ENCODE measurements around the gene TRMT2B. TPM values are rescaled to one million over a fixed set of nuclear protein-coding genes. Genes with fewer than 3 reads are reported as not detected.

Gene TRMT2B
- polyA plus RNA-seq, 3 donors = 10.5 to 13.3 (median 13.0) TPM

DNA sequence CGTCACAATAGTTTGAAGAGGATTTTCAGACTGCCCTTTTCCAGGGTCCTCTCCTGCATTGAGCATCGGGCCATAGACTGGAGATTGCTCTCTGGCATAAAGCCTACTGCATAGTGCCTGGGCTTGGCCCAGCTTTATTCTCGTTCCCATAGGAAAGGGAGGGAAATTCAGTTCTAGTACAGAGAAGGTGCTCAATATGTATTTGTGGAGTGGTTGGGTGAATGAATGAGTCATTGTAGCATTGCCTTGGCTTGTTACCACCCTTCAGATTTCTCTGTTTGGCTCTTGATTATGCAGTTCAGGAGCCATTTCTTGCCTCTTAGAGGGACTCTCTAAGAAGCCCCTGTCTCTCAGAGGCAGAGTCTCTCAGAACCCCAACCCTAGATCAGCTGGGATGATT, 29.3 kb upstream of the TRMT2B start:
- Mint-ChIP-seq H3K4me3 (no peak overlapping the region), H3K27me3 (ENCODE audit: low read depth in 3 of 3) (peaks cover 9 to 24% (median 23%) of the 10 kb centered on the region in 3 donors), H3K36me3 (no peaks in the 10 kb centered on the region), H3K9me3 (peaks cover 0 to 3% (median 0%) of the 10 kb centered on the region in 7 donors), H3K4me1 (peaks cover 6% of the 10 kb centered on the region), H3K27ac (no peak overlapping the region)
- DNase-seq = no peak
- Histone ChIP-seq H4K20me1 (ENCODE audit: insufficient read depth, low read length) (no peaks in the 10 kb centered on the region), H2AFZ (ENCODE audit: insufficient read depth, low read depth, low read length, poor library complexity, severe bottlenecking) (no peak overlapping the region), H3K9ac (ENCODE audit: insufficient read depth, low read length, poor library complexity, severe bottlenecking) (no peak overlapping the region), H3K36me3 (replicated peaks in 1 of 2; ENCODE audit: control insufficient read depth in 1 of 2, insufficient read depth in 2 of 2, low read length in 2 of 2) (no peaks in the 10 kb centered on the region), H3K79me2 (ENCODE audit: insufficient read depth, low read length) (no peaks in the 10 kb centered on the region), H3K9me3 (replicated peaks in 1 of 2; ENCODE audit: control insufficient read depth in 1 of 2, insufficient read depth in 1 of 2, low read length in 2 of 2) (no peaks in the 10 kb centered on the region), H3K4me1 (ENCODE audit: control insufficient read depth in 1 of 2, insufficient read depth in 2 of 2, low read length in 2 of 2) (no peaks in the 10 kb centered on the region), H3K27me3 (ENCODE audit: control insufficient read depth in 2 of 2, insufficient read depth in 2 of 2, low read length in 2 of 2) (peaks cover 4 to 23% of the 10 kb centered on the region in 2 donors), H3K4me2 (replicated peaks; ENCODE audit: extremely low read depth, low read length, poor library complexity, severe bottlenecking) (no peak overlapping the region), H3K4me3 (replicated peaks in 1 of 3; ENCODE audit: low read depth in 2 of 3, low read length in 3 of 3) (no peak overlapping the region), H3K27ac (ENCODE audit: low read depth in 1 of 2, low read length in 2 of 2) (no peak overlapping the region)
- TF ChIP-seq, protein P1, sequence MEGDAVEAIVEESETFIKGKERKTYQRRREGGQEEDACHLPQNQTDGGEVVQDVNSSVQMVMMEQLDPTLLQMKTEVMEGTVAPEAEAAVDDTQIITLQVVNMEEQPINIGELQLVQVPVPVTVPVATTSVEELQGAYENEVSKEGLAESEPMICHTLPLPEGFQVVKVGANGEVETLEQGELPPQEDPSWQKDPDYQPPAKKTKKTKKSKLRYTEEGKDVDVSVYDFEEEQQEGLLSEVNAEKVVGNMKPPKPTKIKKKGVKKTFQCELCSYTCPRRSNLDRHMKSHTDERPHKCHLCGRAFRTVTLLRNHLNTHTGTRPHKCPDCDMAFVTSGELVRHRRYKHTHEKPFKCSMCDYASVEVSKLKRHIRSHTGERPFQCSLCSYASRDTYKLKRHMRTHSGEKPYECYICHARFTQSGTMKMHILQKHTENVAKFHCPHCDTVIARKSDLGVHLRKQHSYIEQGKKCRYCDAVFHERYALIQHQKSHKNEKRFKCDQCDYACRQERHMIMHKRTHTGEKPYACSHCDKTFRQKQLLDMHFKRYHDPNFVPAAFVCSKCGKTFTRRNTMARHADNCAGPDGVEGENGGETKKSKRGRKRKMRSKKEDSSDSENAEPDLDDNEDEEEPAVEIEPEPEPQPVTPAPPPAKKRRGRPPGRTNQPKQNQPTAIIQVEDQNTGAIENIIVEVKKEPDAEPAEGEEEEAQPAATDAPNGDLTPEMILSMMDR (IDR thresholded peaks at IDR 0.05) = no peak
- no CpG with 5 or more reads among the region's 3 CpGs for WGBS (ENCODE audit: insufficient coverage)
- intact Hi-C loops (cut with micrococcal nuclease) = no loop called here

DNA sequence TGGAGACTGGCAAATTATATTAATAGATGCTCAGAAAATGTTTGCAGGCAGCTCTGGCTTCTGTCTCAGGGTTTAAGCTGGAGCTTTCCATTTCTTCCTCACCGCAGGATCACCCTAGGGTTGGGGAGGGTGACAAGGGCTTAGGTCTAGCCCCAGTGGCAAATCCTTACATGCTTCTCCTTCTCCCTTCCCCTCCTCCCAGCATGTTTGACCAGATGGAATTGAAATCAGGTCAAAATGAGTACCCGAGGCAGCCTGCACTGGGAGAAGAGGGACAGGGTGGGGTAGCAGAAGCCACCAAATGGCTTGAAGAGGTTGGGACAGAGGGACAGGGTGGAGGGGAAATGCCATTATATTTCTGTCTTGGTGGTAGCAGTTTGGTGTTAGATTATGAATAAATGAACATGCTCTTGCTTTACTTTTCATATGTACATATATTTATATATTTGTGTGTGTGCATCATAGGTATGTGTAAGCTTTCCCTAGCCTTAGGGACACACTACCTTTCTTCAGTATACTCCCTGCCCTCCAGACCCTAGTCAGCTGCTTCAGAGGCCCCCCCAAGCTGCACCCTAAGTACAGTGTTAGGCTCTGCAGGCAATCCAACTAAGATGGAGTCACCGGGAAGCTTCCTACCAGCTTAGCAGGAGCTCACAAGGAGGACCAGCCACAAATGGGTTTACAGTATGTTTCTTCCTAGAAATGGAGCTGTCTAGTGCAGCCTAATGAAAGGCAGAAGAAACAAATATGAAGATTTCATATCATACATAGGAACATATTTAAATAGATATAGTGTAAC, 28.6 kb upstream of the TRMT2B start:
- Histone ChIP-seq H3K79me2 (ENCODE audit: insufficient read depth, low read length) (no peaks in the 10 kb centered on the region), H3K27me3 (ENCODE audit: control insufficient read depth in 2 of 2, insufficient read depth in 2 of 2, low read length in 2 of 2) (peaks cover 4 to 23% of the 10 kb centered on the region in 2 donors), H3K9ac (ENCODE audit: insufficient read depth, low read length, poor library complexity, severe bottlenecking) (no peak overlapping the region), H3K9me3 (replicated peaks in 1 of 2; ENCODE audit: control insufficient read depth in 1 of 2, insufficient read depth in 1 of 2, low read length in 2 of 2) (no peaks in the 10 kb centered on the region), H3K4me1 (ENCODE audit: control insufficient read depth in 1 of 2, insufficient read depth in 2 of 2, low read length in 2 of 2) (no peaks in the 10 kb centered on the region), H3K4me3 (replicated peaks in 1 of 3; ENCODE audit: low read depth in 2 of 3, low read length in 3 of 3) (no peak overlapping the region), H3K36me3 (replicated peaks in 1 of 2; ENCODE audit: control insufficient read depth in 1 of 2, insufficient read depth in 2 of 2, low read length in 2 of 2) (no peaks in the 10 kb centered on the region), H2AFZ (ENCODE audit: insufficient read depth, low read depth, low read length, poor library complexity, severe bottlenecking) (no peak overlapping the region), H3K27ac (ENCODE audit: low read depth in 1 of 2, low read length in 2 of 2) (no peak overlapping the region), H3K4me2 (replicated peaks; ENCODE audit: extremely low read depth, low read length, poor library complexity, severe bottlenecking) (no peak overlapping the region), H4K20me1 (ENCODE audit: insufficient read depth, low read length) (no peaks in the 10 kb centered on the region)
- intact Hi-C loops (cut with micrococcal nuclease) = no loop called here
- H3K4me3 Mint-ChIP-seq = no peak overlapping the region
- no peaks in the 10 kb centered on the region for H3K36me3 Mint-ChIP-seq
- H3K27ac Mint-ChIP-seq = no peak overlapping the region
- H3K9me3 Mint-ChIP-seq = peaks cover 0 to 3% (median 0%) of the 10 kb centered on the region in 7 donors
- TF ChIP-seq, protein P1 (IDR thresholded peaks at IDR 0.05) = no peak
- peaks cover 9 to 24% (median 22%) of the 10 kb centered on the region in 3 donors for H3K27me3 Mint-ChIP-seq (ENCODE audit: low read depth in 3 of 3)
- DNase-seq = no peak
- no CpG with 5 or more reads among the region's 3 CpGs for WGBS (ENCODE audit: insufficient coverage)
- peaks cover 6% of the 10 kb centered on the region for H3K4me1 Mint-ChIP-seq

All from CD14-positive monocyte (primary cell).